ENCODE results near the gene HOXD8.

Gene HOXD8

GRCh38 chr2:176147800-176148496 lies 18.4 kb downstream of the HOXD8 start:
- TF ChIP-seq ZNF677 (tag by site-specific recombination; IDR thresholded peaks at IDR 0.05) (no peak), ZNF449 (tag by site-specific recombination; IDR thresholded peaks at IDR 0.05) (peak; percentile 71)
- no peaks in the 10 kb centered on the region for H3K9me3 ChIP-seq (ENCODE audit: control insufficient read depth, insufficient read depth, low read depth, low read length)
- CTCF ChIA-PET = interaction anchor here (0.7 to 1.2 kb wide), 2 partner anchors 307 to 407 kb away, joined by 3 read pairs; no protein-coding TSS in a partner anchor

GRCh38 chr2:176148751-176149421 lies 19.4 kb downstream of the HOXD8 start:
- no peaks in the 10 kb centered on the region for H3K9me3 ChIP-seq (ENCODE audit: control insufficient read depth, insufficient read depth, low read depth, low read length)
- ChIA-PET POLR2A (interaction anchor here (0.8 kb wide), 1 partner anchor 13 kb away, joined by 3 read pairs; no protein-coding TSS in a partner anchor), CTCF (interaction anchor here (0.7 to 3.2 kb wide), 3 partner anchors 8 to 406 kb away, joined by 3 to 16 read pairs (median 3); no protein-coding TSS in a partner anchor)
- H3K4me3 ChIP-seq (ENCODE audit: low read depth, low read length) = no peak overlapping the region
- H3K4me1 ChIP-seq (ENCODE audit: control insufficient read depth, insufficient read depth, low read length) = peaks cover 23% of the 10 kb centered on the region
- no peak overlapping the region for H3K27ac ChIP-seq (ENCODE audit: extremely low read depth, low read depth, low read length)
- peaks cover 0 to 38% of the 10 kb centered on the region in 2 experiments; a peak in 1 of 3 replicates for H3K36me3 ChIP-seq (ENCODE audit: control insufficient read depth in 2 of 2, insufficient read depth in 1 of 2, low read length in 2 of 2)
- TF ChIP-seq ZSCAN5A (tag by site-specific recombination; IDR thresholded peaks at IDR 0.05) (no peak), ZSCAN30 (tag by site-specific recombination; IDR thresholded peaks at IDR 0.05) (no peak), ZXDB (tag by site-specific recombination; IDR thresholded peaks at IDR 0.05) (no peak), ZNF239 (tag by site-specific recombination; IDR thresholded peaks at IDR 0.05) (no peak), ZNF302 (tag by site-specific recombination; IDR thresholded peaks at IDR 0.05; ENCODE audit: low read depth) (no peak), PRDM2 (tag by site-specific recombination; IDR thresholded peaks at IDR 0.05; ENCODE audit: borderline replicate concordance) (no peak), EGR2 (tag by site-specific recombination; IDR thresholded peaks at IDR 0.05; ENCODE audit: low read depth) (no peak), ATF2 (tag by site-specific recombination; IDR thresholded peaks at IDR 0.05; ENCODE audit: low read depth) (no peak), ZNF624 (tag by site-specific recombination; IDR thresholded peaks at IDR 0.05) (no peak), ZNF843 (tag by site-specific recombination; IDR thresholded peaks at IDR 0.05) (no peak), KLF16 (tag by site-specific recombination; IDR thresholded peaks at IDR 0.05) (no peak), SP7 (tag by site-specific recombination; IDR thresholded peaks at IDR 0.05) (no peak), ZNF610 (tag by site-specific recombination; IDR thresholded peaks at IDR 0.05; ENCODE audit: borderline replicate concordance) (no peak), ZNF513 (tag by site-specific recombination; IDR thresholded peaks at IDR 0.05) (no peak), ZNF114 (tag by site-specific recombination; IDR thresholded peaks at IDR 0.05) (no peak), ZNF677 (tag by site-specific recombination; IDR thresholded peaks at IDR 0.05) (no peak), ZNF544 (tag by site-specific recombination; IDR thresholded peaks at IDR 0.05) (no peak), ELK4 (IDR thresholded peaks at IDR 0.05; ENCODE audit: borderline replicate concordance, low read depth, low read length) (no peak)

More at GRCh38 chr2:176147800-176148496, 18.4 kb downstream of the HOXD8 start:
- H3K4me1 ChIP-seq (ENCODE audit: control insufficient read depth, insufficient read depth, low read length) = peaks cover 18% of the 10 kb centered on the region
- peaks cover 0 to 28% of the 10 kb centered on the region in 2 experiments; a peak in 1 of 3 replicates for H3K36me3 ChIP-seq (ENCODE audit: control insufficient read depth in 2 of 2, insufficient read depth in 1 of 2, low read length in 2 of 2)
- H3K27ac ChIP-seq (ENCODE audit: extremely low read depth, low read depth, low read length) = no peak overlapping the region
- no peak overlapping the region for H3K4me3 ChIP-seq (ENCODE audit: low read depth, low read length)
- POLR2A ChIA-PET = interaction anchor here (0.8 kb wide), 1 partner anchor 12 kb away, joined by 3 read pairs; no protein-coding TSS in a partner anchor
